Measurements from ENCODE around the gene C8A.

Gene C8A

GRCh38 chr1:56897150-56898004, 42.8 kb downstream of the C8A start:
- DNase-seq = no peak

GRCh38 chr1:56898005-56898373, 43.4 kb downstream of the C8A start:
- no peak for DNase-seq

- no peak for DNase-seq
Observed at GRCh38 chr1:56898879-56899278, 44.3 kb downstream of the C8A start.

GRCh38 chr1:56901716-56902115, 47.1 kb downstream of the C8A start:
- no peak for DNase-seq

- no peak for DNase-seq
Observed at GRCh38 chr1:56903778-56904177, 49.2 kb downstream of the C8A start.

GRCh38 chr1:56904663-56905397, 50.2 kb downstream of the C8A start:
- DNase-seq = no peak

- no peak for DNase-seq
Observed at GRCh38 chr1:56905667-56906066, 51.1 kb downstream of the C8A start.

GRCh38 chr1:56908619-56909221, 54.1 kb downstream of the C8A start:
- DNase-seq = no peak

GRCh38 chr1:56910441-56910985, 55.9 kb downstream of the C8A start:
- DNase-seq = no peak

- DNase-seq = no peak
Observed at GRCh38 chr1:56911098-56911938, 56.7 kb downstream of the C8A start.

- no peak for DNase-seq
Observed at GRCh38 chr1:56912325-56912724, 57.7 kb downstream of the C8A start.

- DNase-seq = no peak
Observed at GRCh38 chr1:56915960-56916359, 61.4 kb downstream of the C8A start.

GRCh38 chr1:56916630-56917029, 62.0 kb downstream of the C8A start:
- DNase-seq = no peak

- DNase-seq = no peak
Observed at GRCh38 chr1:56917356-56917755, 62.8 kb downstream of the C8A start.

GRCh38 chr1:56920591-56921001, 66.0 kb downstream of the C8A start:
- DNase-seq = no peak

GRCh38 chr1:56921479-56921878, 66.9 kb downstream of the C8A start:
- no peak for DNase-seq

GRCh38 chr1:56922070-56922469, 67.5 kb downstream of the C8A start:
- no peak for DNase-seq

- no peak for DNase-seq
Observed at GRCh38 chr1:56922507-56922906, 67.9 kb downstream of the C8A start.

GRCh38 chr1:56923201-56923600, 68.6 kb downstream of the C8A start:
- no peak for DNase-seq

- no peak for DNase-seq
Observed at GRCh38 chr1:56924116-56924515, 69.5 kb downstream of the C8A start.

- no peak for DNase-seq
Observed at GRCh38 chr1:56925193-56925592, 70.6 kb downstream of the C8A start.

- no peak for DNase-seq
Observed at GRCh38 chr1:56927171-56927570, 72.6 kb downstream of the C8A start.

- DNase-seq = no peak
Observed at GRCh38 chr1:56927986-56928385, 73.4 kb downstream of the C8A start.

Measured in GDM1 (cell line).